Mucosa of rectum (tissue), 2 donors: ENCODE data around the gene ZNF12.

Experiments
- H3K27ac ChIP-seq, 2 donors: one replicate each; pipeline ENCODE4 v1.7.0; 2013; ENCODE audit warnings: inconsistent platforms in 2 of 2, low read depth in 2 of 2, low read length in 2 of 2
- H3K27me3 ChIP-seq, 2 donors: one replicate each; pipeline ENCODE4 v1.7.0; 2013; ENCODE audit warnings: low read length in 2 of 2; ENCODE audit not compliant: control insufficient read depth in 2 of 2, insufficient read depth in 2 of 2
- H3K36me3 ChIP-seq, 2 donors: one replicate each; pipeline ENCODE4 v1.7.0; 2013; ENCODE audit warnings: low read length in 2 of 2; ENCODE audit not compliant: control insufficient read depth in 2 of 2, insufficient read depth in 2 of 2
- H3K4me1 ChIP-seq, 2 donors: one replicate each; pipeline ENCODE4 v1.7.0; 2013; ENCODE audit warnings: low read length in 2 of 2, mild to moderate bottlenecking in 1 of 2; ENCODE audit not compliant: control insufficient read depth in 2 of 2, insufficient read depth in 2 of 2
- H3K4me3 ChIP-seq, 2 donors: one replicate each; pipeline ENCODE4 v1.7.0; 2013; ENCODE audit warnings: low read length in 2 of 2
- H3K9ac ChIP-seq, 2 donors: one replicate each; pipeline ENCODE4 v1.7.0; 2013; ENCODE audit warnings: low read length in 2 of 2, low read depth in 1 of 2, mild to moderate bottlenecking in 1 of 2
- H3K9me3 ChIP-seq, 2 donors: one replicate each; pipeline ENCODE4 v1.7.0; 2013; ENCODE audit warnings: low read length in 2 of 2; ENCODE audit not compliant: control insufficient read depth in 2 of 2
- donor health status: healthy.
- donor health status: Normal muscosa, but diverticular disease.

Gene ZNF12

GRCh38 chr7:6640246-6640721, 66.5 kb downstream of the ZNF12 start:
- Histone ChIP-seq H3K27me3 (no peaks in the 10 kb centered on the region), H3K9ac (no peak overlapping the region), H3K27ac (no peak overlapping the region), H3K36me3 (peaks cover 33 to 38% of the 10 kb centered on the region in 2 donors), H3K4me3 (no peak overlapping the region), H3K9me3 (no peaks in the 10 kb centered on the region), H3K4me1 (peaks cover 5 to 12% of the 10 kb centered on the region in 2 donors)

- H3K36me3 ChIP-seq = peaks cover 28 to 32% of the 10 kb centered on the region in 2 donors
- H3K27ac ChIP-seq = no peak overlapping the region
- no peak overlapping the region for H3K9ac ChIP-seq
- peaks cover 5 to 12% of the 10 kb centered on the region in 2 donors for H3K4me1 ChIP-seq
- H3K9me3 ChIP-seq = no peaks in the 10 kb centered on the region
- no peak overlapping the region for H3K4me3 ChIP-seq
- no peaks in the 10 kb centered on the region for H3K27me3 ChIP-seq
Measured at GRCh38 chr7:6639627-6640026, 67.1 kb downstream of the ZNF12 start.

- Histone ChIP-seq H3K27me3 (no peaks in the 10 kb centered on the region), H3K27ac (no peak overlapping the region), H3K4me1 (peaks cover 5 to 12% of the 10 kb centered on the region in 2 donors), H3K36me3 (peaks cover 22 to 29% of the 10 kb centered on the region in 2 donors), H3K9me3 (no peaks in the 10 kb centered on the region), H3K9ac (no peak overlapping the region), H3K4me3 (no peak overlapping the region)
Measured at GRCh38 chr7:6639032-6639431, 67.7 kb downstream of the ZNF12 start.
